HG03442 (cell line): ENCODE measurements around the gene CUEDC1.

Experiments
- ATAC-seq: cut with Tn5 transposase; IDR thresholded peaks from one replicate; pipeline ENCODE4 v1.9.1; 2021; ENCODE audit warnings: mild to moderate bottlenecking, moderate library complexity; ENCODE audit not compliant: unreplicated experiment

Gene CUEDC1, protein sequence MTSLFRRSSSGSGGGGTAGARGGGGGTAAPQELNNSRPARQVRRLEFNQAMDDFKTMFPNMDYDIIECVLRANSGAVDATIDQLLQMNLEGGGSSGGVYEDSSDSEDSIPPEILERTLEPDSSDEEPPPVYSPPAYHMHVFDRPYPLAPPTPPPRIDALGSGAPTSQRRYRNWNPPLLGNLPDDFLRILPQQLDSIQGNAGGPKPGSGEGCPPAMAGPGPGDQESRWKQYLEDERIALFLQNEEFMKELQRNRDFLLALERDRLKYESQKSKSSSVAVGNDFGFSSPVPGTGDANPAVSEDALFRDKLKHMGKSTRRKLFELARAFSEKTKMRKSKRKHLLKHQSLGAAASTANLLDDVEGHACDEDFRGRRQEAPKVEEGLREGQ

GRCh38 chr17:57955183-57955931, at the start of gene CUEDC1:
Gene CUEDC1, minus strand, starts transcription at chr17:57955412. Its CDS starts 69,848 bp downstream, at chr17:57885564.
- peak; percentile 51 for ATAC-seq

GRCh38 chr17:58004060-58004459, 48.8 kb upstream of the CUEDC1 start:
- no peak for ATAC-seq

- ATAC-seq = no peak
Observed at GRCh38 chr17:58002973-58003372, 47.8 kb upstream of the CUEDC1 start.

DNA sequence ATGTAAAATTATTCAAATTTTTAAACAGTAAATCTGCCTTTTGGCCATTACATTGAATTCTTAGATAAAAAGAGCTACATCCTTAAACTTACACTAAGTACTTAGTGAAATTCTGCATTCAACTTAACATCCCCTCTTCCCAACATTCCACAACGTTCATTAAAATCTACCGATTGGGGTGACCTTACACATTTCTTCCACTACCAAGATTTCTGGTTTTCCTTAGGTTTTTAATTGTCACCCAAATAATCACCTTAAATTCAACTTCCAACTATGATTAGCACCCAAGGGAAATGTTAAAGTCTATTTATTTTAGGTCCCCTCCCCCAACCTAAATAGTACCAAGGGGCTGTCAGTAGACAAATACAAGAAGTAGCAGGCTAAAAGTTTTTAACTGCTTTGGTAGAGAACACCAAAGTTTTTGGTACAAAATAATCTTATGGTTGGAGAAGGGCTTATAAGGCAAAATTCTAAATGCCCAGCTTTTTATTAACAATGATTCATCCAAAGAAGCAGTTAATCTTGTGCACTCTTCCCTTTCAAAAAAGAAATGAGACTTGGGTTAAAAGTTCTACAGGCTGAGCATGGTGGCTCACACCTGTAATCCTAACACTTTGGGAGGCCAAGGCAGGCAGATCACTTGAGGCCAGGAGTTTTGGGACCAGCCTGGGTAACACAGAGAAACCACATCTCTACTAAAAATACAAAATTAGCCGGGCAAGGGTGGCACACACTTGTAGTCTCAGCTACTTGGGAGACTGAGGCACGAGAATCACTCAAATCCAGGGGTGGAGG, 47.1 kb upstream of the CUEDC1 start:
- no peak for ATAC-seq

DNA sequence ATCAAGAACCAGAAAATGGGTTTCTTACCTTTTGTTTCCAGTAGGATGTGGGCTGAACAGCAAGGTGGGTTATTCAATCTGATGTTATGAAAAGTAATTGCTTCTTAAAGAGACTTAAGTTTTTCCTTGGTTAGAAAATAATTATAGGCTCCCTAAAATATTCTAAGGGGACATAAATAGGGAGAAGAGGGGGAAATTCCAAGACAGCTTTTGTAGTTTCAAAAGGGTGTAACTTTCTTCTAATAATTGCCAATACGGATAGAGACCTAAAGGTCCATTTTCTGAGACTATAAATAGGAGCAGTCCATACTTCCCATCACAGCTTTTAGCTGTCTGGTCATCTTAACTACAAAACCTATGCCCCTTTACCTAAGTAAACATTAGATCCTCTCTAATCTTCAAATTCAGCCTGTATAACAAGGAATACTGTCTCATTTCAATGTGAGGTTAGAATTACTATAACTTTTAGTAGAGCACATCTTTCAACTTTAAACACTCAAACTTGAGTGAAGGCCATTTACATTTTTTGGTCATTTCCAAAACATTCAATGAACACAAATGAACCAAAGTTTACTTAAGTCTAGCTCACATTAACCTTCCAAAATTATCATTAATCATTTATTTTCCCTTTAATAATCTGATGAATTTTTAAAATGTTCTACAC, 46.4 kb upstream of the CUEDC1 start:
- ATAC-seq = no peak

- ATAC-seq = no peak
Observed at GRCh38 chr17:57999496-58000017, 44.3 kb upstream of the CUEDC1 start.

DNA sequence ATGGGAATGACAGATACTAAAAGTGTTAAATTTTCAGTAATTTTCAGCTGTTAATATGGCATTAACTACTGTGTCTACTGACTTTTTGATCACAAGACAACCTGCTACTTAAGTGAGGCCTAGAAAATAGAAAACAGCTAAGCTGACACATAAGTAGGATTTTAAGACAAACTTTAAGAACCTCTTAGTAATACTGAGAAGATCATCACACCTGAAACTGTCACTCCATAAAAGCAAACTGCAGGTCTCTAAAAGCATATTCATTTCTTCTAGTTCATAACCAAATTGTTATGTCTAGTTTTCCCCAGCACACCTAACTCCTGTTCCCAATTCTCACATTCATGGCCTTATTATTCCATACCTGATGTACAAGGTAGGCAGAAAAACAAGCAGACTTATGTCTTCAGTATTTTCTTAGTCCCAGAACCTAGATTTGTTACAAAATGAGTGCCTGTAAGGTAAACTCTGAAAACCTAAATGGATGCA, 43.8 kb upstream of the CUEDC1 start:
- ATAC-seq = no peak

GRCh38 chr17:57997085-57997809, 42.0 kb upstream of the CUEDC1 start:
- ATAC-seq = no peak

DNA sequence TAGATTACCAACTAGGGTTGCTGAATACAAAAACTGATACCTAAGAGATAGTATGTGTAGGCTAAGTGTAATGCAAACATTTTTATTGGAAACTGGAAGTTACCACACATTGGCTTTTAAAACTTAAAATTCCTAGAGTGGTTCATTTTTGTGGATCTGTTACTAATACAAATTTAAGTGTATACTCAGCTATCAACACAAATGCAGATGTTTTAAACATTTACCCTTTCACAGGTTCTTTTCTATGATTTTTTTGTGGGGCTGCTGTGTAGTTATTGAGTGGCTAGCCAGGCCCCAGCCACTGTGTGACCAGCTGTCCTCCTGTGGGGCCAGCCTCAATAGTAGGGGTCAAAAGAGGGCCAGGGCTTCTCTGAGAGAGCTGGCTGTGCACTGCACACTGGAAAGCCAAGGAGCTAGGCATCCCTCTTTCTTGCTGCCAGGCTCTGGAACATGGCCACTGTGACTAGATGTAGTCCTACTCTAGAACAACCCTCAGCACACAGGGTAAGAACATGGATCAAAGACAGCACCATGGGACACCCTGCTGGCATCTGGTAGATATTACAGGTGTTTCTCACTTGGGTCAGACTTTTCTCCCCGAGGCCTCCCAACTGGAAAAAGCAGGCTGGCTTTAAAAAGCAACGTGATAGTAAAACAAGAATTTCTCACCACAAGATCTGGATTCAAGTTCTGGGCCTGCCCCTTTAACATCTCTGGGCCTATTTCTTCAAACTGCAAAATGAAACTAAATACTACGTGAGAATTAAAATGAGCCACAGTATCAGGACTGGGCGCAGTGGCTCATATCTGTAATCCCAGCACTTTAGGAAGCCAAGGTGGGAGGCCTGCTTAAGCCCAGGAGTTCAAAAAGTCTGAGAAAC, 40.1 kb upstream of the CUEDC1 start:
- peak; percentile 64 for ATAC-seq

DNA sequence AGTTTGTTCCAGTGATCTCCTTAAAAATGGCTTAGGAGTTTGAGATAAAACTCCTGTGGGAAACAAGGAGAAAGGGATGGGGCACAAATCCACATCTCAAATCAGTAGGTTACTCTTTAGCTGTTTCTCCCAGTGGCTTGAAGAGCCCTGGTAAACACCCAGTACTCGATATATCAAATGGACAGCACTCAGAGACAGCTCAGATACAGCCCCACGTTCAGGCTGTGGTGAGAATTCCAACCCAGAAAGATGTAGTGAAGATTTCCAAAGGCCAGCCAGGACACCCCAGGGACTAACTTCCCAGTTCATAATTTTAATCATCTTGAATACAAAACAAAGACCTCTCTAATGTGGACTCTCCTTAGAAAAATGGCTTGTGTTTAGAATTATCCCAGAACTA, 39.2 kb upstream of the CUEDC1 start:
- no peak for ATAC-seq

DNA sequence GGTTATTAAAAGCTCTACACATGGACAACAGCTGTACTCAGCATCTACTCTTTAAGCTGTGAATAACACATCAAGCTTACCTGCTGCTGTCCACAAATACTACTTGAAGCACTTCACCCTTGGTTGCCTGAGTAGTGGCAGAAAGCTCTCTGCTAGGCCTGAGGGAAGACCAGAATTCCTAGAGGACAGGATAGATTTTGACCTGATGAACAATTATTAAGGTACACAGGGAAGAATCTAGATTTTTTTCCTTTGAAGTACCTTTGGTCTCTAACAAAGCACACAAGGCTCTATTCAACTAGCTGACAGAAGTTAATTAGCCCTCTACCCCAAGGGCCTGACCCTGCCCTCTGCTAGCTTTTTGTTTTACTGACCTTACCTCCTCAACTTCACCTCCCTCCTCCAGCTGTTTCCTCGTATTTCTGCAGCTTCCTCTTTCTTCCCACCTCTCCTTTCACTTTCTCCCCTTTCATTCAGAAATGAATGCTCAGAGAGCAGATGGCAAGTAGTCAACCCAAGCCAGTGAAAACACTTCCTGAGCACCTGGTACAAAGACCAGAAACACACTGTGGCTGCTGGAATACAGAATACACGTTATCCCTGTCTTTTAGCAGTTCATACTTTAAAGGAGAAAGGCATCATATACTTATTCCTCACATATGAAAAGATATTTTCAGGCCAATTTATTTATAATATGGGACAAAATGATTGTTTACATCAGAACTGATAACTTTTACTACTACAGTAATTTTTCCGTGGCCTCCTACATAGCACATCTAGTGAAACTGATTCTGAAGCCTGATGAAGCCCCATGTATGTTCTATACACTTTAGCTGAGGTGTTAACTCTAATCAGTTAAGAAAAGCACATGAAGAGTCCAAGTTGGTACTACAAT, 38.5 kb upstream of the CUEDC1 start:
- ATAC-seq = no peak

DNA sequence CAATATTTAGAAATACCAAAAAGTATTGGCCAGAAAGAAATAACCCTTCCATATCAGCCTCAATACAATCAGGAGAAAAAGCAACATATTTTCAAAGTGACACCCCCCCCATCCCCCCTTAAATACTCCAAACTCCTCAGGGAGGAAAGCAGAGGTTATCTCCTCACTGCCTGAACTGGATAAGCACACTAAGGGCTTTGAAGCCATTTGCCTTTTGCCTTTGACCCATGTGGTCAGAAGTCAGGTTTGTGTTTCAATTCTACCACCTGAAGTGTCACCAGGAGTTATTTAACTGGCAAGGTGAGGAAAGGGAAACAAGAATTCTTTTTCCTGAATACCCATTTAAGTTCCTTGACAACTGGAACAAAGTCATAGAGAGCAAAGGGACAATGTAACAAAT, 36.3 kb upstream of the CUEDC1 start:
- no peak for ATAC-seq

- ATAC-seq = no peak
Observed at GRCh38 chr17:57990037-57990436, 34.8 kb upstream of the CUEDC1 start.

- ATAC-seq = peak; percentile 75
Observed at GRCh38 chr17:57988301-57989250, 33.4 kb upstream of the CUEDC1 start.

DNA sequence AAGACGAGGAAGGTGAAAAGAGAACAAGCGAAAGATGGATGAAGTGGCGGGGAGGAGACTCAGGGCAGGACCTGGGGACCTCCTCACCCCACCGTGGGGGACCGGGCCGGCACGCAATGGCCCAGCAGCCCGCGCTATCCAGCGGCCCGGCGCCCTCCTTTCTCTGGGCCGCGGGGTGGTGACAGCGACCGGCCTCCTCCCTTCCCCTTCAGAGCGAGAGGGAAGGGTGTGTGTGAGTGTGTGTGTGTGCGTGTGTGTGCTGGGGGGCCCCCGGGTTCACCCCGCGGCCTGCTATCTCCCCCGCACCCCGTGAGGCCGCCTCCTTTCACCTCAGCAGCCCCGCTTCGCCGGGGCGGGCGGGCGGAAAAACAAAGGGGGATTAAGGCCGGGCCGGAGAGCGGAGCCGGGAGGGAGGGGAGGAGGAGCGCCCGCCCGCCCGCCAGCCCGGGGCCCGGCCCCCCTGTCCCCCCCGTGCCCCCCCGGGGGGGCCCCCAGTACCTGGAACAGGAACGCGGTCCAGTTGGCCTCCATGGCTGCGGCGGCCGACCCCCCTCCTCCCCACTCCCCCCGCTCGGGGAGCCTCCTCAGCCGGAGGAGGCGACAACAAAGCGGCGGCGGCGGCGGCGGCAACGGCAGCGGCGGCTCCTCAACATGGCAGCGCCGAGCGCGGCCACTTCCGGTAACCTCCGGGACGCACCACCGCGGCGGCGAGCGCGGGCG, 32.5 kb upstream of the CUEDC1 start, which contains the start of gene VEZF1:
Gene VEZF1 (minus strand): TSS at position 674 of the 720 bp plus-strand sequence. CDS start 143 bp downstream, at position 531.
- ATAC-seq = peak; percentile 56
